A673 (cell line): Measurements from ENCODE around the gene ITPR2. TPM values are rescaled to one million over a fixed set of nuclear protein-coding genes. Genes with fewer than 3 reads are reported as not detected.

ENCODE experiments used
- BruUV-seq: library from RNA; stranded (reverse); fragments of 400-500 nt; replicated peaks from 2 replicates; lab custom pipeline; 2021; lab: Mats Ljungman, UMichigan
- CTCF ChIA-PET: fragments of 300-600 bp; sonication (Branson Sonifier 250); formaldehyde crosslinking; loops from one replicate; lab custom pipeline; 2022; ENCODE audit warnings: antibody characterized with exemption; lab: Charles Lee
- POLR2A ChIA-PET: fragments of 300-600 bp; sonication (Branson Sonifier 250); formaldehyde crosslinking; loops from one replicate; lab custom pipeline; 2022; ENCODE audit warnings: antibody characterized with exemption; ENCODE audit not compliant: low non-redundant PET; lab: Charles Lee
- DNase-seq: peaks from one replicate; pipeline ENCODE4 v3.0.0-alpha.2; 2015; ENCODE audit warnings: low spot score
- H3K27ac ChIP-seq: fragments of 200-600 bp; sonication (generic); 2 replicates; pipeline ENCODE4 v1.5.1; 2016; ENCODE audit warnings: mixed run types, low read depth, mild to moderate bottlenecking, mixed read lengths, antibody characterized with exemption, low read length; ENCODE audit not compliant: poor library complexity, severe bottlenecking
- H3K27me3 ChIP-seq: fragments of 200-600 bp; sonication (generic); replicated peaks from 2 replicates; pipeline ENCODE4 v1.6.1; 2017; ENCODE audit warnings: mixed run types, low read depth, mild to moderate bottlenecking, mixed read lengths, antibody characterized with exemption, low read length; ENCODE audit not compliant: insufficient read depth, poor library complexity
- H3K36me3 ChIP-seq: fragments of 200-600 bp; sonication (generic); 2 replicates; pipeline ENCODE4 v1.6.1; 2016; ENCODE audit warnings: mixed run types, mild to moderate bottlenecking, mixed read lengths, antibody characterized with exemption, low read length; ENCODE audit not compliant: insufficient read depth, poor library complexity, severe bottlenecking
- H3K4me1 ChIP-seq: fragments of 200-600 bp; sonication (generic); 2 replicates; pipeline ENCODE4 v1.6.1; 2017; ENCODE audit warnings: mixed run types, mild to moderate bottlenecking, mixed read lengths, antibody characterized with exemption, low read length; ENCODE audit not compliant: insufficient read depth, poor library complexity, severe bottlenecking
- H3K4me3 ChIP-seq: fragments of 200-600 bp; sonication (generic); 2 replicates; pipeline ENCODE4 v1.5.1; 2016; ENCODE audit warnings: low read depth, mixed run types, mild to moderate bottlenecking, mixed read lengths, low read length; ENCODE audit not compliant: poor library complexity, severe bottlenecking
- H3K9me3 ChIP-seq: fragments of 200-600 bp; sonication (generic); 2 replicates; pipeline ENCODE4 v1.6.1; 2016; ENCODE audit warnings: mixed run types, low read depth, mild to moderate bottlenecking, mixed read lengths, antibody characterized with exemption, low read length; ENCODE audit not compliant: poor library complexity, severe bottlenecking
- CTCF ChIP-seq: fragments of 300-800, 200-600 bp; sonication (generic); conservative IDR thresholded peaks from 2 replicates; pipeline ENCODE4 v1.5.1; 2017; ENCODE audit warnings: low read depth, mild to moderate bottlenecking, antibody characterized with exemption, low read length, moderate library complexity, mixed read lengths
- EZH2 ChIP-seq: fragments of 200-600 bp; sonication (generic); IDR thresholded peaks from 2 replicates; pipeline ENCODE4 v1.6.1; 2017; ENCODE audit warnings: borderline replicate concordance, low read depth, mild to moderate bottlenecking, mixed read lengths, antibody characterized with exemption, low read length; ENCODE audit not compliant: poor library complexity, severe bottlenecking
- intact Hi-C: fragments of 100-400 bp; cut with micrococcal nuclease; formaldehyde crosslinking; loops from one replicate; pipeline ENCODE4 v1.10.0; 2022; ENCODE audit not compliant: unreplicated experiment
- total RNA-seq: library from RNA; stranded (reverse); gene quantifications from 2 replicates; pipeline ENCODE4 v1.2.3, GENCODE V29; 2021

Gene ITPR2
- total RNA-seq, 1 experiment from 2014 or later: 22.6 TPM

GRCh38 chr12:26514364-26514763 is 318.6 kb downstream of the ITPR2 start:
- BruUV-seq: no TSS peak
- POLR2A ChIA-PET: no interaction called here
- no peak overlapping the region for H3K27ac ChIP-seq
- H3K4me1 ChIP-seq: peaks cover 21% of the 10 kb centered on the region
- H3K27me3 ChIP-seq: no peaks in the 10 kb centered on the region
- H3K36me3 ChIP-seq: no peaks in the 10 kb centered on the region
- CTCF ChIA-PET: interaction anchor here (0.6 kb wide), 1 partner anchor 17 kb away, joined by 3 read pairs; no protein-coding TSS in a partner anchor
- H3K9me3 ChIP-seq: peaks cover 4% of the 10 kb centered on the region
- H3K4me3 ChIP-seq: no peak overlapping the region
- TF ChIP-seq CTCF: no peak
- no peak for TF ChIP-seq EZH2
- DNase-seq: no peak
- intact Hi-C loops: no loop called here

- Histone ChIP-seq H3K4me3 (no peak overlapping the region), H3K4me1 (peaks cover 22% of the 10 kb centered on the region), H3K9me3 (peaks cover 4% of the 10 kb centered on the region), H3K27ac (no peak overlapping the region), H3K27me3 (no peaks in the 10 kb centered on the region), H3K36me3 (no peaks in the 10 kb centered on the region)
- intact Hi-C loops: no loop called here
- ChIA-PET POLR2A (interaction anchor here (0.7 kb wide), 1 partner anchor 267 kb away, joined by 10 read pairs; no protein-coding TSS in a partner anchor), CTCF (no interaction called here)
- BruUV-seq: no TSS peak
- no peak for DNase-seq
- TF ChIP-seq EZH2 (no peak), CTCF (no peak)
These were observed 319.5 kb downstream of the ITPR2 start for GRCh38 chr12:26513363-26514043.

GRCh38 chr12:26512213-26512612 is 320.8 kb downstream of the ITPR2 start:
- ChIA-PET POLR2A (interaction anchor here (0.6 kb wide), 1 partner anchor 118 kb away, joined by 3 read pairs; no protein-coding TSS in a partner anchor), CTCF (no interaction called here)
- Histone ChIP-seq H3K4me1 (peaks cover 22% of the 10 kb centered on the region), H3K27me3 (no peaks in the 10 kb centered on the region), H3K36me3 (no peaks in the 10 kb centered on the region), H3K9me3 (no peaks in the 10 kb centered on the region), H3K27ac (no peak overlapping the region), H3K4me3 (no peak overlapping the region)
- TF ChIP-seq EZH2 (no peak), CTCF (no peak)
- BruUV-seq: no TSS peak
- intact Hi-C loops: no loop called here
- no peak for DNase-seq
